DOHH2 (cell line): ENCODE measurements around the gene CEP57L1.

ENCODE experiments used
- H3F3A ChIP-seq: fragments of 200-600 bp; sonication (generic), shearing (Covaris generic); 2 replicates; pipeline ENCODE4 v1.6.0; 2016; ENCODE audit warnings: antibody characterized with exemption, mild to moderate bottlenecking; ENCODE audit not compliant: control insufficient read depth, insufficient read depth
- H3K27ac ChIP-seq: fragments of 200-600 bp; sonication (generic); 2 replicates; pipeline ENCODE4 v1.5.1; 2014; ENCODE audit warnings: low read depth, mild to moderate bottlenecking, low read length, moderate library complexity
- H3K27me3 ChIP-seq: fragments of 200-600 bp; sonication (generic); 2 replicates; pipeline ENCODE4 v1.6.1; 2014; ENCODE audit warnings: mild to moderate bottlenecking, low read length, mixed read lengths; ENCODE audit not compliant: control insufficient read depth
- H3K36me3 ChIP-seq: fragments of 200-600 bp; sonication (generic); 2 replicates; pipeline ENCODE4 v1.6.1; 2014; ENCODE audit warnings: mild to moderate bottlenecking, low read length, moderate library complexity, mixed read lengths; ENCODE audit not compliant: control insufficient read depth
- H3K4me1 ChIP-seq: fragments of 200-600 bp; sonication (generic); 2 replicates; pipeline ENCODE4 v1.6.1; 2014; ENCODE audit warnings: mild to moderate bottlenecking, low read length, mixed read lengths; ENCODE audit not compliant: control insufficient read depth
- H3K4me2 ChIP-seq: fragments of 200-600 bp; sonication (generic); 2 replicates; pipeline ENCODE4 v1.6.0; 2014; ENCODE audit warnings: mild to moderate bottlenecking, low read length, moderate library complexity
- H3K4me3 ChIP-seq: fragments of 200-600 bp; sonication (generic); 2 replicates; pipeline ENCODE4 v1.5.1; 2014; ENCODE audit warnings: mild to moderate bottlenecking, low read length, mixed read lengths
- H3K79me2 ChIP-seq: fragments of 200-600 bp; sonication (generic); 2 replicates; pipeline ENCODE4 v1.6.1; 2014; ENCODE audit warnings: mild to moderate bottlenecking, low read length, mixed read lengths; ENCODE audit not compliant: control insufficient read depth
- H3K9me2 ChIP-seq: fragments of 200-600 bp; sonication (generic); replicated peaks from 2 replicates; pipeline ENCODE4 v1.6.1; 2014; ENCODE audit warnings: mild to moderate bottlenecking, low read length, mixed read lengths; ENCODE audit not compliant: control insufficient read depth
- H3K9me3 ChIP-seq: fragments of 200-600 bp; sonication (generic); 2 replicates; pipeline ENCODE4 v1.6.1; 2014; ENCODE audit warnings: antibody characterized with exemption, low read length, mixed read lengths; ENCODE audit not compliant: control insufficient read depth, insufficient read depth
- H4K20me1 ChIP-seq: fragments of 200-600 bp; sonication (generic); 2 replicates; pipeline ENCODE4 v1.6.0; 2014; ENCODE audit warnings: low read depth, mild to moderate bottlenecking, antibody characterized with exemption, low read length, moderate library complexity; ENCODE audit not compliant: control insufficient read depth, insufficient read depth
- EZH2phosphoT487 ChIP-seq: fragments of 200-600 bp; sonication (generic); IDR thresholded peaks from 2 replicates; pipeline ENCODE4 v1.6.1; 2017; ENCODE audit warnings: borderline replicate concordance, mild to moderate bottlenecking, antibody characterized with exemption, low read length, moderate library complexity, mixed read lengths
- TF ChIP-seq, protein P1 (sequence below): fragments of 200-600 bp; sonication (generic); IDR thresholded peaks from one replicate; pipeline ENCODE4 v1.5.1; 2014; ENCODE audit warnings: antibody characterized with exemption, mild to moderate bottlenecking, low read depth, low read length; ENCODE audit not compliant: poor library complexity, severe bottlenecking

The CEP57L1 gene

GRCh38 chr6:109076377-109076776 lies 18.9 kb upstream of the CEP57L1 start:
- H4K20me1 ChIP-seq: no peaks in the 10 kb centered on the region
- no peak overlapping the region for H3K4me2 ChIP-seq
- H3K9me2 ChIP-seq: no peaks in the 10 kb centered on the region
- H3K4me3 ChIP-seq: no peak overlapping the region
- H3K27ac ChIP-seq: no peak overlapping the region
- no peaks in the 10 kb centered on the region for H3K9me3 ChIP-seq
- no peaks in the 10 kb centered on the region for H3K4me1 ChIP-seq
- no peaks in the 10 kb centered on the region for H3F3A ChIP-seq
- TF ChIP-seq EZH2phosphoT487: no peak
- TF ChIP-seq, protein P1, sequence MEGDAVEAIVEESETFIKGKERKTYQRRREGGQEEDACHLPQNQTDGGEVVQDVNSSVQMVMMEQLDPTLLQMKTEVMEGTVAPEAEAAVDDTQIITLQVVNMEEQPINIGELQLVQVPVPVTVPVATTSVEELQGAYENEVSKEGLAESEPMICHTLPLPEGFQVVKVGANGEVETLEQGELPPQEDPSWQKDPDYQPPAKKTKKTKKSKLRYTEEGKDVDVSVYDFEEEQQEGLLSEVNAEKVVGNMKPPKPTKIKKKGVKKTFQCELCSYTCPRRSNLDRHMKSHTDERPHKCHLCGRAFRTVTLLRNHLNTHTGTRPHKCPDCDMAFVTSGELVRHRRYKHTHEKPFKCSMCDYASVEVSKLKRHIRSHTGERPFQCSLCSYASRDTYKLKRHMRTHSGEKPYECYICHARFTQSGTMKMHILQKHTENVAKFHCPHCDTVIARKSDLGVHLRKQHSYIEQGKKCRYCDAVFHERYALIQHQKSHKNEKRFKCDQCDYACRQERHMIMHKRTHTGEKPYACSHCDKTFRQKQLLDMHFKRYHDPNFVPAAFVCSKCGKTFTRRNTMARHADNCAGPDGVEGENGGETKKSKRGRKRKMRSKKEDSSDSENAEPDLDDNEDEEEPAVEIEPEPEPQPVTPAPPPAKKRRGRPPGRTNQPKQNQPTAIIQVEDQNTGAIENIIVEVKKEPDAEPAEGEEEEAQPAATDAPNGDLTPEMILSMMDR: no peak
- no peaks in the 10 kb centered on the region for H3K27me3 ChIP-seq
- H3K79me2 ChIP-seq: no peaks in the 10 kb centered on the region
- no peaks in the 10 kb centered on the region for H3K36me3 ChIP-seq

DNA sequence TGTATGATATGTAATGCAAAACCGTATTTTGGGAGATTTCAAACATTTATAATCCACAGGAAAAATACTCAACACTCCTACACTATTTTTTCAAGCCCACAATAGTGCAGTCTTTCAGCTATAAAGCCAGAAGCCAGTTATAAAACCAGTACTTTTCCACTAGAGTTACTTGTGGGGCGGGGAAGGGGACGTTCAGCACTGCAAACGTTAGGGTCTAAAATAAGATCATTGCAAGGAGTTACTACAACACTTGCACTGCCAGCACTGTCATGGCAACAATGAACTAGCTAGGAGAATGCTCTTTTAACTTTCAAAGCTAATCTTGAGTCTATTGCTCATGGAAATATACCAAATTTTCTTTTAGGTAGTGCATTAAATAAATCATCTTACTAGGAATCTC lies 15.3 kb upstream of the CEP57L1 start:
- no peaks in the 10 kb centered on the region for H3K36me3 ChIP-seq
- TF ChIP-seq, protein P1: no peak
- no peak for TF ChIP-seq EZH2phosphoT487
- H4K20me1 ChIP-seq: no peaks in the 10 kb centered on the region
- H3K9me3 ChIP-seq: no peaks in the 10 kb centered on the region
- H3K79me2 ChIP-seq: no peaks in the 10 kb centered on the region
- no peaks in the 10 kb centered on the region for H3K9me2 ChIP-seq
- no peak overlapping the region for H3K4me3 ChIP-seq
- H3F3A ChIP-seq: no peaks in the 10 kb centered on the region
- peaks cover 5% of the 10 kb centered on the region for H3K4me1 ChIP-seq
- no peak overlapping the region for H3K4me2 ChIP-seq
- no peak overlapping the region for H3K27ac ChIP-seq
- no peaks in the 10 kb centered on the region for H3K27me3 ChIP-seq

GRCh38 chr6:109081026-109081425 lies 14.3 kb upstream of the CEP57L1 start:
- Histone ChIP-seq H3K4me2 (no peak overlapping the region), H3F3A (no peaks in the 10 kb centered on the region), H3K27ac (no peak overlapping the region), H4K20me1 (no peaks in the 10 kb centered on the region), H3K36me3 (no peaks in the 10 kb centered on the region), H3K4me1 (peaks cover 5% of the 10 kb centered on the region), H3K79me2 (no peaks in the 10 kb centered on the region), H3K4me3 (no peak overlapping the region), H3K27me3 (no peaks in the 10 kb centered on the region), H3K9me2 (no peaks in the 10 kb centered on the region), H3K9me3 (no peaks in the 10 kb centered on the region)
- TF ChIP-seq, protein P1: no peak
- TF ChIP-seq EZH2phosphoT487: no peak
